Measurements from ENCODE around the gene MLN.
"Not testable (repeated sequence)": the region's sequence is repeated elsewhere in the genome, so short reads cannot be mapped to it uniquely, and the experiment has no call there.

MLN gene

DNA sequence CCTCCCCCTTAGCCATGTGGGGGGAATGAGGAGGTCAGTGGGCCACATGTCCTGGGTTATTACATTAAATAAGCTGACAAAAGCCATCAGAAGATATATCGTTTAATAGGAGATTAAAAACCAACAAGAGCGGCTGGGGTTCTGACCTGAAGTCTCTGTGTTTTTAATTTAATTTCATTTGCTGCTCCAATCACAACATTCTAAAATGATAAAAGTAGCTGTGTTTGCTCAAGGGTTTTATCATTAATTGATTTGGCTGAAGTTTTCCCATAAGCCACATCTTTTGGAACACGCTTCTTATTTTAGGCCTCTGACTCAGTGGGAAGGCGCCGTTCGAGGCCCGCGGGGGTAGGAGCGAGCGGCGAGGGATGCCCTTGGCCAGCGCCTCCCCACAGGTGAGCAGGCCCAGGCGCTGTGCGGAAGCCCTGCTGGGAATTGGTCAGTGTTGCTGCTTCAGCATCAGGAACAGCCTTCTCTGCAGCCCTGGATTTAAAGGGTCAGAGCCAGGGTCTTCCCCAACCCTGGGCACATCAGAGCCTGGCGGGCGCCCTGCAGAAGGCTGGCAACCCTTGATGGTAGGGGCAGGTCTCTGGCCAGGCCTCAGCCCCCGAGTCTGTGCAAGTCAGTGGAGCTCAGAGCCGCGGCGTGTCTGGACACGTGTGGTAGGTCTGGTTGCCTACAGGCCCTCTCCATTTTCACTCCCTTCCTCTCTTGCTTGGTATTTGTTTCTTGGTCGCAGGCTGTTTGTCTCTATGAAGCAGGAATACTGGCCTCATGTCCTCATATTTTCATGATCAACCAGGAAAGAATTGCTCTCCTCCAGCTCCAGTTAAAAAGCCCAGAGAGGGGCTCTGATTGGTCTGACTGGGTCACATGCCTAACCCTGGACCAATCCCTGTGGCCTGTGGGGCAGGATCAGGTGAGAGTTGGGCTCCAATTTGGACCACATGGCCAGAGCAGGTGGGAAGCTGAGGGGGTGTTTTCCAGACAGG lies 30.9 kb upstream of the MLN start:
- DNase-seq (ENCODE audit: low read depth in 2 of 2), result no peak

DNA sequence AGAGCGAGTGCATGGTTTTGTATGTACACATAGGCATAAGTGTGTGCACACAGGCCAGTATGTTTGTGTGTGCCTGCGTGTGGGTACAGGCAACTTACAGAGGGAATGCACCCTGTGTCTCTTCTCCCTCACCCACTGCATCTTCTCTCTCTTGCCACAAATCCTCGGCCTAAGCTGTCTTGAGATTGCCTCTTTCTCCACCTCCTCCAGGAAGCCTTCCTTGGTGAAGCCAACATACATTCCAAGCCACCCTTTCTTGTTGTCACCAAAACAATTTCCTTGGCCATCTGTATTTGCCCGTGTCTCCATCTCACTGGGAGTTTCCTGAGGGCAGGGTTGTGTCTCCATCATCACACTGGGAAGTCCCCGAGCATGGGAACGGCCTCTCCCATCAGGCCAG lies 29.8 kb upstream of the MLN start:
- DNase-seq (ENCODE audit: low read depth in 2 of 2), result no peak

DNA sequence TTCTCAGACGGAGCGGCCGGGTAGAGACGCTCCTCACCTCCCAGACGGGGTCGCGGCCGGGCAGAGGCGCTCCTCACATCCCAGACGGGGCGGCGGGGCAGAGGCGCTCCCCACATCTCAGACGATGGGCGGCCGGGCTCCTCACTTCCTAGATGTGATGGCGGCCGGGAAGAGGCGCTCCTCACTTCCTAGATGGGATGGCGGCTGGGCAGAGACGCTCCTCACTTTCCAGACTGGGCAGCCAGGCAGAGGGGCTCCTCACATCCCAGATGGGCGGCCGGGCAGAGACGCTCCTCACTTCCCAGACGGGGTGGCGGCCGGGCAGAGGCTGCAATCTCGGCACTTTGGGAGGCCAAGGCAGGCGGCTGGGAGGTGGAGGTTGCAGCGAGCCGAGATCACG lies 29.0 kb upstream of the MLN start:
- not testable (repeated sequence) for DNase-seq (ENCODE audit: low read depth in 2 of 2)

DNA sequence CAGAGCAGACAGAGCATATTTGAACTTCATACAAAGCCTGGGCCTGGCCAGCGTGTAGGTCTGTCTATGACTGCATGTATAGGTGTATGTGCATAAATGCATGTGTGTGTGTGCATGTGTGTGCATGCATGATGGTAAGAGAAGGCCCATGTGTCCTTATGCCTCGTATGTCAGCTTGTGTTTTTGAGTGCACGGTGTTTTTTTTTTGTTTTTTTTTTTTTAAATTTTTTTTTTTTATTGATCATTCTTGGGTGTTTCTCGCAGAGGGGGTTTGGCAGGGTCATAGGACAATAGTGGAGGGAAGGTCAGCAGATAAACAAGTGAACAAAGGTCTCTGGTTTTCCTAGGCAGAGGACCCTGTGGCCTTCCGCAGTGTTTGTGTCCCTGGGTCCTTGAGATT lies 27.9 kb upstream of the MLN start:
- not testable (repeated sequence) for DNase-seq (ENCODE audit: low read depth in 2 of 2)

DNA sequence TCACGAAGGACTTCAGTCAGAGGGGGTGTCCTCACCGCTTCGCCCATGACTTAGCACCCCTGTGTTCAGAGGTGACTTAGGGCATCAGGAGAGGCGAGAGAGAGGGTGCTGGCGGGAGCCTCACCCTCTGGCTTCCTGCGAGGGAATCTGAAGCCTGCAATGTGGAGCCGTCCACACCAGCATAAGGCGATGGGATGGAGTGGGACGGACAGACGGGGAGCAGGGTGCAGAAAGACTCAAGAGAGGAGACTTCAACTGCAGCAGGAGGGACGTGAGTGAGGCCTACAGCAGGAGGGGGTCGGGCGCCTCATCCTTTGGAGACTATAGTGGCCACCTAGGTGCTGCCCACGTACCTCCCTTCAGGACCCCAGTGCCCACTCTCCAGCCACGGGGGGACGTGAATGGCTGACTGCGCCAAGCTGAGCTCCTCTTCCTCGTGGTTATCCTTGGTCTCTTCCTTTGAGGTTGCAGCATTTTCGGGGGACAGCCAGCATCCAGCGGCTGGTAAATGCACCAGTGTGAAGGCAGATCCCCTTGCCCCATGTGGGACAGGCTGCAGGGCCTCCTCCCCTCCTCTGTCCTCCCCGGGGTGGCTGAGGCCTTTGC lies 26.9 kb upstream of the MLN start:
- no peak for DNase-seq (ENCODE audit: low read depth in 2 of 2)

DNA sequence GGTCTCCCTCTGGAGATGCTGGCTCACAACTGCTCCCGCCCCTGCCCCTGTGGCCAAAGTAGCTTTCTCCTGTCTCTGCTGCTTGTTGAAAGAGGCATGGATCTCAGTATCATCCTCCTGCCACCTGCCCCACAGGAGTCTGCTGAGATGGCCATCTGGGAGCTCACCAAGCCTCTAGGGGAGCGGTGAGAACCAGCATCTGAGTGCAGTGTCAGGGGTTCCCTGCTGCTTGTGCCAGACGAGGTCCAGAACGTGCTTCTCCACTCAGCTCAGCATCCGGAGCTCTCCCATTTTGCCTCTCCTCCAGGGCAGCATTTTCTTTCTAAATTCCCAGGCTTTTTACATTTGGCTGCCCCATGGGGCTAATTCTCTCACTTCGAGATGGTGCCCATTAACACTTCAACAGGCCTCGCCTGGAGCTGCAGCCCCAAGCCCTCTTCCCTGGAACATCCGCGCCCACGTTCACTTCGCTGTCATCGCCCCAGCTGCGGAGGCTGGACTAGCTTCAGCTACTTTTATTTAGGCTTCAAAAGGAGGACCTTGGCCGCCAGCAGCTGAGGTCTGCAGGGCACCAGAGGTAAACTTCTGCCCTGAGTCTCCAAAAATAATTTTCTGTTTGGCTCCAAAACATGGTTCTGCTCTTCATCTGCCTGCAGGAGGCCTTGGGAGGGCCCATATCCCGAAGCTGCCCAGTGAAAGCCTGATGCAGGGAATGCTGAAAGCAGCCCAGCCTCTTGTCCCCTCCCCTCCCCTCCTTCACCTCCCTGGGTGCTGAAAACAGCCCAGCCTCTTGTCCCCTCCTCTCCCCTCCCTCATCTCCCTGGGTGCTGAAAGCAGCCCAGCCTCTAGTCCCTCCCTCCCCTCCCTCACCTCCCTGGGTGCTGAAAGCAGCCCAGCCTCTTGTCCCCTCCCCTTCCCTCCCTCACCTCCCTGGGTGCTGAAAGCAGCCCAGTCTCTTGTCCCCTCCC lies 25.2 kb upstream of the MLN start:
- DNase-seq (ENCODE audit: low read depth in 2 of 2), result no peak

DNA sequence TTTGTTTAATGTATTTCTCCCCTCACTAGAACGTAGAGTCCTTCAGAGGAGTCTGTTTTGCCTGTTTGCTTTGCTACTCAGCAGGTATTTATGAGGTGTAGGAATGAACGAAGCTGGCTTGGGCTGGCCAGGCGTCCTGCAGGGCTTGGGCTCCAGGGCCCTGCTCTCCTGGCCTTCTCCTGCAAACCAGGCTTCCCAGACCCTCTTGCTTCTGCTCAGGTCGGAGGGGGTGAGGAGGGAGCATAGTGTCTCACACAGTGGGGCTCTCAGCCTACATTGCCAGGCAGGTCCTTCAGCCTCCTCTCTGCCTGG lies 24.6 kb upstream of the MLN start:
- DNase-seq (ENCODE audit: low read depth in 2 of 2), result no peak

DNA sequence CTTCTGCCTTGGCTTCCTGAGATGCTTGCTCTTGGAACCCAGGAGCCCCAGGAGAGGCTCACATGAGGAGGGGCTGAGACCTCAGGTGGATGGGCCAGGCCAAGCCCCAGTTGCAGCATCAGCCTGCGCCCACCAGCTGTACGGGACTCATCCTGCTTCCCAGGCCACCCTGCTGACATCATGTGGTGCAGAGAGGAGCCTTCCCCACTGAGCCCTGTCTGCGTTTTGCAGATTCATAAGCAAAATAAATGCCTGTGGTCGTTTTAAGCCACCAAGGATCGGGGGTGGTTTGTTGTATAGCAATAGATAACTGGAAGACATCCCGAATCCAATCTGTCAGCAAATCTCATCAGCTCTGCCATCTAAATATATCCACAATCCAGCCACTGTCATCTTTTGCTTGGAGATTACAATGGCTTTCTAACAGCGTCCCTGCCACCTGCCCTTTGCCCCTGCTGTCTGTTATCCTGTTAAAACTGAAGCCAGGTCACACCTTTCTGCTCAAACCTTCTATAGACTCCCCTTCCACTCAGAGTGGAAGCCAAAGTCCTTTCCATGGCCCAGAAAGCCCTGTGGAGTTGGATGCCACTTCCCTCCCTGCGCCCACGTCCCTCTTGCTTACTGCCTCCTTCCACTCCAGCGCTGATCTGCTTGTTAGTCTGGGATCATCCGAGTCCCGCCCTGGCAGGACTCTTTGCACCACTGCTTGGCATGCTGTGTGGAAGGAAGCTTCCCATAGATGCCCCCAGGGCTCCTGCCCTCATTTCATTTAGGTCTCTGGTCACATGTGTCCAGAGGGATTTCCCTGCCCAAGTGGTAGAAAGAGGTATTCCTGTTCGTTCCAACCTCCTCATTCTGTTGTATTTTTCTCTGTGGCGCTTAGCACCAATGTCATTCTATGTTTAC lies 24.0 kb upstream of the MLN start:
- peak in 1 of 2 experiments; percentile 33 for DNase-seq (ENCODE audit: low read depth in 2 of 2)

DNA sequence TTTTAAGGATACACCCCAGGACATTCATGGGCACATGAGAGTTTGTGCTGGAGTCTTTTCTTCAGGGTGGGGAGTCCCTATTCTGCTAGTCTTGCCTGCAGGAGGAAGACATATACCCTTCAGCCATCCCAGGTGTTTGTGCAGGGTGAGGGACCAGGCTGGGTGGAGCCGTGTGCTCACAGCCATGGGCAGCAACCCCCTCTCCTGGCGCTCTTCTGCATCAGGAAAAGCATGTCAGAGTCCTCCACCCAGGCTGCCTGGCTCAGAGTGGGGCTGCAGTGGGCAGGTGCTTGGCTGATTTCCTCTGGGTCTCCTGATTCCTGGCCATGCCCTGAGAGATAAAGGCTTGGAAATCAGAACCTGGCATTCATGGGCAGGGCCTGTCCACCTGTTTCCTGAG lies 22.7 kb upstream of the MLN start:
- DNase-seq (ENCODE audit: low read depth in 2 of 2), result no peak

DNA sequence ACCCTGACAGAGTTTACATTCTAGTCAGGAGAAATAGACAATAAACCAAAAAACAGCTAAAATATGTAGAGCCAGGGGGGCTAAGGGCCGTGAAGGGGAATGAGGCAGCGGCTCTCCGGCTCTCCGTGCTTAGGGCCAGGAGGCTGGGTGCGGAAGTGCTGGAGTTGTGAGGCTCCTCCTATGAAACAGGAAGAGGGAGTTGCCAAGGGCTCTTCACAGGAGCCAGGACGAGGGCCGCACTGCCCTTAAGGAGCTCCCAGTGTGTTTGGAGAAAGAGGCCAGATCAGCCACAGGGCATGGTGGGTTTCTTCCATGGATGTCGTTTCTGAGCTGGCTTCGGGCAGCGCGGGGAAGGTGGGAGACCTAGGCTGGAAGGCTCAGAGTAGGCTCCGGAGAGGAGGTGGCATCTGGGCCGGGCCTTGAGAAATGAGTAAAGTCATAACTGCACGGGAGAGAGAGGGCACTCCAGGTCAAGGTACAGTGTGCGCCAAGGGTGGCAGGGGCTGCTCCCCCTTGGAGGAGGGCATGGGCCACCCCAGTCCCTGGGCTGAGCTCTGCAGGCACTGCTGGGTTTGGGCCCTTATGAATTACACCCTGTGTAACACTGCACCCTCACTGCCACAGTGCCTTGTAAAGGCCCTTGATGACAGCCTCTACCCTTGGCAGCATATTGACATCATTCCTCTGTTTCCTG lies 20.8 kb upstream of the MLN start:
- no peak for DNase-seq (ENCODE audit: low read depth in 2 of 2)

DNA sequence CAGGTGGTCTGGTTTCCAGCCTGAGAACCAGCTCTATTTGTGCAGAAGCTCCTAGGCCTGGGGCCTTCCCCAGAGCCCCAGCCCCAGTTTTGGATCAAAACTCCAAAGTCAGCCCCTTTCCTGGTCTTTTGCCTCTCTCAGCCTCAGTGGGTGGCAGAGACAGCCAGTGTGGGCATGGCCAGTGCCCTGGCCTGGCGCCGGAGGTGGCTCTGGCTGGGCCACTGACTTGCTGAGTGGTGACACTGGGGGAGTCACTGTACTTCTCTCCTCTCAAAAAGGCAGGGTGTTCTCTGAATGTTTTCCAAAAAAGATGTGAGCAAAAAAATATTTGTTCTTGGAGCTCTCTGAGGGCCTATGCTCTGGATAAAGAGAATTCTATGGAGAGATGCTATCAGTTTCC lies 20.0 kb upstream of the MLN start:
- DNase-seq (ENCODE audit: low read depth in 2 of 2), result no peak

DNA sequence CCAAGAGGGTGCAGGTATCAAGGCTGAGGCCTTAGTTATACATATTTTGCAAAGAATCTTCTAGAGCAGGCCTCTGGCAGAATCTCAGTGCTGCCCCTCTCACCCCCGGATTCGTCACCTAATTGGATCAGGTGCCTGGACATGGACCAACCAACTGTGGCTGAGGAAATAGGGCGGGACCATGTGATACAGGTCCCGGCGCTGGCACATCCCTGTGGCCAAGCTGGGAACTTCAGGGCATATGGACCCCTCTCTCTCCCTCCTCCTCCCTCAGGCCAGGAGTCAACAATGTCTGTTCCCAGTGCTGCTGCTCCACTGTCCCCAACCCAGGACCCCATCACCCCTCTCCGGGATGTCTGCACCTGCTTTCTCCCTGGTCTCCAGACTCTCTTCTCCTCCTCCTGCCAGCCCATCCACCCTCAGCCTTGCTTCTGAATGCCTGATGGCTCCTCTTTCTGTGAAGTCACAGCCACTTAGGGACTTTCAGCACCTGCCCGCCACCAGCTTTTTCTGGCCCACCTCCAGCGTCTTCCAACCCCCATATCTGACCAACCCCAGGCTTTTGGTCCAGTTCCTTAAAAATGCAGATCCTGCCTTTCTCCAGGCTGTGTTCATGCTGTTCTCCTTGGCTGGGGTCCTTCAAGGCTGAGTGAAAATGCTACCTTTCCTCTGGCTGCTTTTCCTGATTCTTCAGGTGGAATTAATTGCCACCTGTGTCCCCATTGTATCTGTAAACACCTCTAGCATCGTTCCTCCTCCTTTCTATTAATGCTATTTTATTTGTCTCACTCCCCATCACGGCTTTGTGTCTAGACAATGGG lies 19.0 kb upstream of the MLN start:
- DNase-seq (ENCODE audit: low read depth in 2 of 2), result no peak

DNA sequence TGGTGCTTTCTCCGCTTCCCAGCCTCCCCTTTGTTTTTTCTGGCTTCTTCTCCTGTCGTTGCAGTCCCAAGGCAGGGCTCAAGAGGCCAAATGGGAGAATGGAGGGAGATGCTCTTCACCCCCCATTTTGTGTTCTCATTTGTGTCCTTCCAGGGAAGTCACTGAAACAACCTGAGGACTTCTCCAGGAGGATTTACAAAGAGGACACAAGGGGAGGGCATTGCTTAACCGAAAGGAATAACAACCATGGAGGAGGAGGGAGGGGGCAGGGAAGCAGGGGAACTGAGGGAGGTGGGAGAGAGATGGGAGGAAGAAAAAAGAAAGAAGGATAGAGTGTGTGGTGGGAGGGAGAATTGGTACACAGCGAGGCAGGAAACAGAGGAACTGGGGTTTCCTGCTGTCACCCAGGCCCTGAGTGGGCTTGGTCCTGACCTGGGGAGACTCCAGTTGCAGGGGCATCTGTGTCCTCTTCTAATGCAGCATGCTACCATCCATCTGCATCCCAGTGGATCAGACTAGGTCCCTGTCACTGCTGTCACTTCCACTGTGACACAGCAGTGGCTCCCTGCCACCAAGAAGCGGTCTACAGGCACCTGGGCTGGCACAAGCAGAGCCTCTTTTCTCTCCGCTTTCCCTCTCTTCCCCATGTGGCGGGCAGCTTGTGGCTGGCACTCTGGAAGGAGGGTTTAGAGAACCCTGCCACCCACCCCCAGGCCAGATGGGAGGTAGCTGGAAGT lies 17.1 kb upstream of the MLN start:
- DNase-seq (ENCODE audit: low read depth in 2 of 2), result no peak

DNA sequence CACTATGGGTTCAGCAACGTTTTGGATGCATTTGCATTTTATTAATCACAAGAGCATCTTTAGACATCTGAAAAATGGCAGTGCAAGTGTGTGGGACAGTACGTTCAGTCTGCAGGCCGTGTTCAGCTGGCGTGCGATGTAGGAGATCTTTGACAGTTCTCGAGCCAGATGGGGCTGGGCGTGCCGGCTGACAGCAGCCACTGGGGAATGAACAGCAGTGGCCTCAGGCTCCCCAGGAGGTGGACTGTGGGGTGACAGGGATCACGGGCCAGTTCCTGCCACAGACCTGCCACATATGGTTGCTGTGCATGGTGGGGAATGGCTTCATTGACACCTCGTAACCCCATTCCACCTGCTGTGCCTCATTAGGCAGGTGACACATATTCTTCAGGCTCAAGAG lies 16.4 kb upstream of the MLN start:
- DNase-seq (ENCODE audit: low read depth in 2 of 2), result no peak

DNA sequence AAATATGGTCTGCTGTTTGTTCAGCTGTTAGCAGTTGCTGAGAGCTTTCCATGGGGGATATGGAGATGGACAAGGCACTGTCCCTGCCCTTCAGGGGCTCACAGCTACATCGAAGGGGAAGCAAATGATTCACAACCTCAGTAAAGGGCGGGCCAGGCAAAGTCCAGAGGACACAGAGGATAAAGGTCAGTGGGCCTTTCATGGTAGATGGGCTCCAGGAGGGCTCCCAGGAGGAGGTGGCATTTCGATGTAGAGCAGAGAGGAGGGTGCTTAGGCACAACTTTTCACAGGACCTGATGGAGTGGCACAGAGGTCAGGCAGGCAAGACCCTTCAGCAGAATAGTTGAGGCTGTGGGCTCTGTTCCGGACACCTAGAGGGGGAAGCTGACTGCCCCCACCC lies 15.2 kb upstream of the MLN start:
- DNase-seq (ENCODE audit: low read depth in 2 of 2), result no peak

DNA sequence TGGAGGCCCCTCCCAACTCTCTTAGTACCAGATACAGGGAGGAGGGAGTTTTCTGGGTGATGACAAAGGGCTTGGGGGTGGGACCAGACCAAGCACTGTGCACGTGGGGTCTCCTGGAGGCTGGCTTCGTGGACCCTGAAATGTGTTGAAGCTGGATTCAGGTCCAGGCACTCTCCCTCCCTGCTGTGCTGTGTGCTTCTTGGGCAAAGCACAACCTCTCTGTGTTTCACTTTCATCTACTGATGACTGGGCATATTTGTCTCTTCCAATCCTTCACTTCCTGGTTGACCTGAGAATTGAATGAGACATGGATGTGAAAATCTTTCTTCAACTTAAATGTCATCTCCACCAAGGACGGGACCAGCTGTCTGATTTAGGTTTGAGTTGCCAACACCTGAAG lies 14.5 kb upstream of the MLN start:
- no peak for DNase-seq (ENCODE audit: low read depth in 2 of 2)

DNA sequence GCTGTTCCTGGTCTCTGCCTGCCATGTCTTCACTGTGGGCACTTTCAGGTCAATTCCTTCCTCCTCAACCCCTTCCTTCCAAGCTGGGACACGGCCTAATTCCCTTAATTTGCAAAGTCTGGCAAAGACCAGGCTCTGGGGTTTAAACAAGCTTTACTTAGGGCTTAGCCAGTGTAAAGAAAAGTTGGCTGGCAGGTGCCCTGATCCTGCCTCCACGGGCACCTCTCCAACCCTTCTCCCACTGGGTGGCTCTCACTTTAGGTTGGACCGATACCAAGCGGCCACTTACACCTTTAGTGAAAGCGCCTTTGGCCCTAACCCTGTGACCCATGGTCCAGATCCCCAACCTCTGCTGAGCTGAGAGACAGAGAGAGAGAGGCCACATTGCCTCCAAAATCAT lies 13.7 kb upstream of the MLN start:
- DNase-seq (ENCODE audit: low read depth in 2 of 2), result no peak

DNA sequence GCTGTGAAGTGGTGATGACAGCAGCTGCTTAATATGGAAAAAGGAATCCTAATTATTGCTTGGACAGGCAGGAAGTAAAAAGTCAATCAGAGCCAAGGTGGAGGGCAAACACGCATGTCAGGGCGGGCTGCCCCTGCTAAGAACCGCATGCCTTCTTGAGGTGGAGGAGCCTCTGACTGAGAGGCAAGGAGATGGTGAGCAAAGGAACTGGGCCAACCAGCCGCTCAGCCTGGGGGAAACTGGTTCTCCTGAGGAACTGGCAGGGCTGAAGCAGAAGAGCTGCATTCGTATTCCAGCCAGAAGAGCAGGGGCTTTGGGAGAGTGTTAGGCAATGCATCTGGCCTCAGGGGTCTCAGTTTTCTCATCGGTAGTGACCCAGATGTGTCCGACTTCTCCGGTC lies 13.1 kb upstream of the MLN start:
- no peak for DNase-seq (ENCODE audit: low read depth in 2 of 2)

DNA sequence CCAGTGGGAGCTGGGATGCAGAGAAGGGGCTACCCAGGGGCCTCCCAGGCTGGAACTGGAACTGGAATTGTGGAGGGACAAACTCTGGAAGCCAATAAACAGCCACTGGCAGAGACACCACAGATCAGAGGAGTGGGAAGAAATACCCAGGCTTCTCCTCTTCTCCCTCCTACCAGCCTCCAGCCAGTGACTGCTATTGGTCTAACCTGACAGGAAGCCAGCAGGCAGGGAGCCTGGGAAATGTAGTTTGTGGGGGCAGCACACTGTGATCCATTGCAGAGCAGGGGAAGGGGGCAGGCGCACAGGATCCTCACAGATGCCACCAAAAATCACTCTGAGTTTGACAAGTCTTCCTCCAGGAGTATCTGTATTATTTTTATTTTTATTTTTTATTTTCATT lies 12.1 kb upstream of the MLN start:
- DNase-seq (ENCODE audit: low read depth in 2 of 2), result no peak

Data from fibroblast of skin of left biceps (primary cell).